Left ventricle myocardium inferior (tissue), 1 donor: Measurements from ENCODE around the gene IPO7. TPM values are rescaled to one million over a fixed set of nuclear protein-coding genes. Genes with fewer than 3 reads are reported as not detected.
"Not testable (repeated sequence)": the region's sequence is repeated elsewhere in the genome, so short reads cannot be mapped to it uniquely, and the experiment has no call there.

Source experiments
- DNase-seq: peaks from one replicate; pipeline ENCODE4 v3.0.0-alpha.2; 2020
- H3K27ac ChIP-seq: fragments of 200-600 bp; replicated peaks from 2 replicates; pipeline ENCODE4 v1.8.0; 2021
- H3K27me3 ChIP-seq: fragments of 200-600 bp; 2 replicates; pipeline ENCODE4 v1.8.0; 2021; ENCODE audit warnings: low read depth
- H3K36me3 ChIP-seq: fragments of 200-600 bp; 2 replicates; pipeline ENCODE4 v1.8.0; 2021
- H3K4me1 ChIP-seq: fragments of 200-600 bp; 2 replicates; pipeline ENCODE4 v1.8.0; 2021
- H3K4me3 ChIP-seq: fragments of 200-600 bp; 2 replicates; pipeline ENCODE4 v1.8.0; 2021; ENCODE audit warnings: mild to moderate bottlenecking, moderate library complexity
- H3K9me3 ChIP-seq: fragments of 200-600 bp; replicated peaks from 2 replicates; pipeline ENCODE4 v1.8.0; 2021
- CTCF ChIP-seq: fragments of 200-600 bp; IDR thresholded peaks from 2 replicates; pipeline ENCODE4 v1.8.0; 2021; ENCODE audit warnings: antibody characterized with exemption, mild to moderate bottlenecking, borderline replicate concordance
- intact Hi-C: fragments of 100-400 bp; cut with micrococcal nuclease; formaldehyde crosslinking; loops from one replicate; pipeline ENCODE4 v1.11.0; 2022
- total RNA-seq: library from RNA; stranded (reverse); fragmentation: NEBNext Ultra II Directional; extraction: Animal tissue kit (Norgen Biotek cat#: 25700); gene quantifications from one replicate; pipeline ENCODE4 v1.2.1, GENCODE V29; 2021
- donor health status: DM: no; HTN: yes; CAD: no; lungs with severe emphysema.

IPO7 gene
- total RNA-seq, 1 donor from 2014 or later = 150 TPM

- Histone ChIP-seq H3K4me3 (no peak overlapping the region), H3K27me3 (no peaks in the 10 kb centered on the region), H3K9me3 (no peaks in the 10 kb centered on the region), H3K27ac (no peak overlapping the region), H3K36me3 (peaks cover 11% of the 10 kb centered on the region), H3K4me1 (peaks cover 34% of the 10 kb centered on the region)
- TF ChIP-seq CTCF = no peak
- no peak for DNase-seq
- intact Hi-C loops = no loop called here
These were observed 15.0 kb downstream of the IPO7 start for GRCh38 chr11:9399466-9399865.

GRCh38 chr11:9401884-9402283, 17.4 kb downstream of the IPO7 start:
- H3K27me3 ChIP-seq, intact Hi-C loops, H3K27ac ChIP-seq, H3K9me3 ChIP-seq, H3K4me3 ChIP-seq, DNase-seq: not testable (repeated sequence)
- H3K36me3 ChIP-seq = peaks cover 31% of the 10 kb centered on the region
- H3K4me1 ChIP-seq = peaks cover 31% of the 10 kb centered on the region

DNA sequence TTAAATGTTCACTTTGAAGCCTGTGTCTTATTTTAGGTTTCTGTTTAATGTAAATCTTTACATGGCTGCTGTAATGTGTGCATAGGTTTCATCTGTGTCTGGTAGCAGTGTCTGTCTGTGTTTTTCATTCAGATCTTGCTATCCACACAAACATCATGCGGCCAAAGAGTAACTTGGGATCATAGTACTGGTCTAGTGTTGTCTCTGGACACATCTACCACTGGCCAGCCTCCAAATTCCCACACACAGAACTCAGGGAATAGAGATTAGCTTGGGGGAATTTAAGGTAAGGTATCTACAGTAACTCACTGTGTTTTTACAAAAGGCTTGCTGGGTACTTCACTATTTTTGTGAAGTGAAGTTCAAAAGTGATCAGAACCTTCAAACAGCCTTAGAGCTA, 44.3 kb downstream of the IPO7 start:
- H3K27ac ChIP-seq = no peak overlapping the region
- H3K4me3 ChIP-seq = no peak overlapping the region
- TF ChIP-seq CTCF = no peak
- H3K9me3 ChIP-seq = no peaks in the 10 kb centered on the region
- H3K27me3 ChIP-seq = no peaks in the 10 kb centered on the region
- no peak for DNase-seq
- H3K4me1 ChIP-seq = no peaks in the 10 kb centered on the region
- intact Hi-C loops = no loop called here
- H3K36me3 ChIP-seq = peaks cover 100% of the 10 kb centered on the region

DNA sequence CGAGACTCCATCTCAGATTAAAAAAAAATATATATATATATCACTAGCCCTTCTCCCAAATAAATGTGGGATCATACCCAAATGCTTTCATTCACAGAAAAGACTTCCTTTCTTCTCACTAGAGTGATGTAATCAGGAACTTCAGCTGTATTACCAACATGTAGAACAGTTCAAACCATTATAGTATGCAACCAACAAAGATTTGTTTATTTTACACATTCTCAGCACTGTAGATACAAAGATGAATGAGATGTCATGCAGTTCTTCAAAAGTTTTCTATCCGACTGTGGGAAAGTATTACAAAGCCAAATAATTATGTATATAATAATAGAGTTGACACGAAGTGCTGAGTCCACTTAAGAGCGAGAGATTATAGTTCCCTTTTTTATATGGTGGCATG, 54.2 kb downstream of the IPO7 start:
- Histone ChIP-seq H3K4me1 (no peaks in the 10 kb centered on the region), H3K27me3 (no peaks in the 10 kb centered on the region), H3K27ac (no peak overlapping the region), H3K36me3 (peaks cover 100% of the 10 kb centered on the region), H3K4me3 (no peak overlapping the region), H3K9me3 (no peaks in the 10 kb centered on the region)
- DNase-seq = no peak
- TF ChIP-seq CTCF = no peak
- intact Hi-C loops = no loop called here

DNA sequence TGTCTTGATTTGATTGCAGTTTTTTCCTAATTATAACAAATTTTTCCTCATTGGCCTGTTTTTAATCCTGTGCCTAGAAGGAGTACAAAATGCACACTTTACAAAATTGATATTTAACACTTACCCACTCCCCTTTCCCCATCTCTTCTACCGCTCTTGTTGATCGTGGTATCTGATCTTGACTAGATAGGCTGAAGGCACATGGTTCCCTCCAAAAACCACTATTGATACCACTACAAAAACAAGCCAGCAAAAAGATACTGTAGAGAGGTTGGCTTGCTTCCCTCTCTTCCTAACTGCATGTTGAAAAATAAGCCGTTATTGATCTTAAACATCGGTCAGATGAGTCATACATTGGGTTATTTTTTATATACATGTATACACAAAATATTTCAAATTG, 61.8 kb downstream of the IPO7 start:
- peaks cover 5% of the 10 kb centered on the region for H3K9me3 ChIP-seq
- DNase-seq = no peak
- no peak for TF ChIP-seq CTCF
- H3K36me3 ChIP-seq = peaks cover 66% of the 10 kb centered on the region
- no peaks in the 10 kb centered on the region for H3K4me1 ChIP-seq
- no peak overlapping the region for H3K27ac ChIP-seq
- no peaks in the 10 kb centered on the region for H3K27me3 ChIP-seq
- H3K4me3 ChIP-seq = no peak overlapping the region
- intact Hi-C loops = no loop called here

- Histone ChIP-seq H3K4me1 (no peaks in the 10 kb centered on the region), H3K4me3 (no peak overlapping the region), H3K27me3 (no peaks in the 10 kb centered on the region), H3K27ac (no peak overlapping the region), H3K9me3 (peaks cover 22% of the 10 kb centered on the region), H3K36me3 (peaks cover 40% of the 10 kb centered on the region)
- intact Hi-C loops = no loop called here
- DNase-seq = no peak
- TF ChIP-seq CTCF = no peak
These were observed 64.3 kb downstream of the IPO7 start for GRCh38 chr11:9448576-9449352.

- DNase-seq, H3K27me3 ChIP-seq, H3K4me1 ChIP-seq, H3K27ac ChIP-seq, intact Hi-C loops, H3K4me3 ChIP-seq: not testable (repeated sequence)
- Histone ChIP-seq H3K9me3 (peaks cover 22% of the 10 kb centered on the region), H3K36me3 (peaks cover 12% of the 10 kb centered on the region)
These were observed 67.6 kb downstream of the IPO7 start for GRCh38 chr11:9452023-9452422.
